ENCODE data around the gene SH3YL1.

SH3YL1 gene, protein sequence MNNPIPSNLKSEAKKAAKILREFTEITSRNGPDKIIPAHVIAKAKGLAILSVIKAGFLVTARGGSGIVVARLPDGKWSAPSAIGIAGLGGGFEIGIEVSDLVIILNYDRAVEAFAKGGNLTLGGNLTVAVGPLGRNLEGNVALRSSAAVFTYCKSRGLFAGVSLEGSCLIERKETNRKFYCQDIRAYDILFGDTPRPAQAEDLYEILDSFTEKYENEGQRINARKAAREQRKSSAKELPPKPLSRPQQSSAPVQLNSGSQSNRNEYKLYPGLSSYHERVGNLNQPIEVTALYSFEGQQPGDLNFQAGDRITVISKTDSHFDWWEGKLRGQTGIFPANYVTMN

DNA sequence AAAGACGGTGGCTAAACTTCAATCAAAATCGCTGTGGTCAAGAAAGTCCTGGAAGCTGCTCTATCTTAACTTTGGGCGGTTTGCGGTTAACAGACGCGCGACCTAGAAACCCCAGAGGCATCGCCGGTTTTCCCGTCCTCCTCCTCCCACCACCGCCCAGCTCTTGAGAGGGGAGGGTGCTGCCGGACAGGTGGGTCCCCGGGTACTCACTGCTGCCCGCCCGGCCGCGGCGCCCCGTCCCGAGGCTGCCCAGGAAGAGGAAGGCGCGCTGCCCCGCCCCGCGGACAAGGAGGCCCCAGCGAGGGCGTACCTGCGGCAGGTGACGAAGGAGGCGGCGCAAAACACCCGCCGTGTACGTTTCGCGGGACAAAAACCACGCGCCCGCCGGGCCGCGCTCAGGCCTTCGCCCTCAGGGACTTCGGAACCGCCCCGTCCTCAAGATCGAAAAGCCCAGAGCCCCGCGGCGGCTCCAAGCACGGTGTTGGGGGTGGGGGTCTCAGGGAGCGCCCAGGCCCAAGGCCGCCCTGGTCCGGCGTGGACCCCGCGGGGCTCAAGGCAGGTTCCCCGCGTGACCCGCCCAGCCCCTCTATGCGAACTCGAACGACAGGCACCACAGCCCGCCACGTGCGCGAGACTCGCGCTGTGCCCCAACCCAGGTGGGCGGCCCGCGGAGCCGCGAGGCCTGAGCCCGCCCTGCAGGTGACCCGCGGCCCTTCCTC, at the start of gene SH3YL1:
TSS of gene SH3YL1 (minus strand) at position 259 of the 719 bp plus-strand sequence. CDS start at position 211, 48 bp downstream.
- DNase-seq, result peak; percentile 55 to 69

- DNase-seq, result no peak
Measured at GRCh38 chr2:310994-311393, 47.2 kb upstream of the SH3YL1 start.

- DNase-seq, result no peak
Measured at GRCh38 chr2:309954-310510, 46.2 kb upstream of the SH3YL1 start.

DNA sequence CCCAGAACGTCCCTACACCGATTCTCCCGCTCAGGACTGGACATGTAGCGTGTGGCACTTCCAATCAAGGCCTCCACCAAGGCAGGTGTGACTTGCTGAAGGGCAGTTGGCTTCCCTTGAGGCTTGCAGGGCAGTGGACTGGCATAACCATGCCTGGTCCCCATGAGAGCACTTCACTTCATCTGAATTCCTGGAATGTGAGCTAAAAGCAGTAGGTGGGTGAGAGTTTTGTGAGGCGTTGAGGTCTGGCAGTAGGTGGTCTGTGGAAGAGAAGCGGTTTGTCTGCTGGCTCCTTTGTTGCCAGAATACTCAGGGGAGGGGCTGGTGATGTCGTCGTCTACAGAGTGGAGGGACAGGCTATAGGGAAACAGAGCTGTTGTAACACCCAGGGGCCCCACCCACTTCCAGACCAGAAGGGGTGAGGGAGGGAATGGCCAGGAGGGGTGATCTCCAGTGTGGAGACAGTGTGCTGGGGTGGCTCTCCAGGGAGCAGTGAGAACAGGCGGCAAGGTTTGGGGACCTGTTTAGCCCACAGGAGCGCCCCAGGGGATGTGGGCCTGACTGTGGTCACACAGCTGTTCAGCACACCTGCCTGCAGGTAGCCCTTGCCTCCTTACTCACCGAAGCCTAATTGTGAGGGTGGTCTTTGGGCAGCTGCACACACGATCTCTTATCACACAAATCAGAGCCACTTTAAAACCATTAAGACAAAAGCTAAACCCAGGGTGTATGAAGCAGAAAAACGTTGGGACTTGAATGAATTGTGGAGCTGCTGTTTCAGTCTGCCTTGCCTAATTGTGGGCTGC, 45.5 kb upstream of the SH3YL1 start:
- DNase-seq, result no peak

DNA sequence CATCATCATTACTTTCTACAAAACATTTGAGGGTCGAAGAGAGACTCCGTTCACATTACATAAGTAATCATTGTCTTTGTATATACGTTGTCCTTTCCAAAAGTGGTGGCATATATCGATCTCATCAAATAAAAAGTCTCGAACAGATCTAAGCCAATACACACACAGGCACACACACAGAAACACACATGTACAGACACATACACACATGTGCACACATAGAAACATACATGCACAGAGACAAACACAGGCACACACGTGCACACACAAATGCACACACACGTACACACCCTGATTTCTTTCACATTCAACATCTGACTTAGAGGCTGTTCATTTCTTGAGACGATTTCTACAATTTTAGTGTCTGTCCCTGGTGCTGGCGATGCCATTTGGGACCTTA, 41.5 kb upstream of the SH3YL1 start:
- DNase-seq, result no peak

GRCh38 chr2:296354-296753, 32.5 kb upstream of the SH3YL1 start:
- DNase-seq, result no peak

DNA sequence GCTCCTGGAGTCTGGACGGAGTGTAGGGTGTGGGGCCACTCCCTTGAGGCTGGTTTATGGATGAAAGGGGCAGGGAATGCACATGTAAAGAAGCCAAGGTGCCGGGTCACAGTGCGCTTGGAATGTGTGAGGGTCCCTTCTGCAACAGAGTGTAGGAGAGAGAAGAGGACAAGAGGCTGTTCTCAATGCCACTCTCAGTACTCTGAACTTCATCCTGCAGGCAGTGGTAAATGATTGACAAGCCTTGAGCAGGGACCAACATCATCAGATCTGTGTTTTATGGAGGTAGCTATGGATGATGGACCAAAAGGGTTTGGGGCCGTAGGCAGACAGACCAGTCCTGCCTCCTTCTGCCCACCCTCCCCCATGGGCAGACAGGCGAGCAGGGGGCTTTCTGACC, 31.3 kb upstream of the SH3YL1 start:
- no peak for DNase-seq

GRCh38 chr2:290090-290722, 26.4 kb upstream of the SH3YL1 start:
- peak; percentile 50 to 51 for DNase-seq

- DNase-seq, result no peak
Measured at GRCh38 chr2:289362-290089, 25.7 kb upstream of the SH3YL1 start.

GRCh38 chr2:288758-289361, 25.0 kb upstream of the SH3YL1 start:
- no peak for DNase-seq

DNA sequence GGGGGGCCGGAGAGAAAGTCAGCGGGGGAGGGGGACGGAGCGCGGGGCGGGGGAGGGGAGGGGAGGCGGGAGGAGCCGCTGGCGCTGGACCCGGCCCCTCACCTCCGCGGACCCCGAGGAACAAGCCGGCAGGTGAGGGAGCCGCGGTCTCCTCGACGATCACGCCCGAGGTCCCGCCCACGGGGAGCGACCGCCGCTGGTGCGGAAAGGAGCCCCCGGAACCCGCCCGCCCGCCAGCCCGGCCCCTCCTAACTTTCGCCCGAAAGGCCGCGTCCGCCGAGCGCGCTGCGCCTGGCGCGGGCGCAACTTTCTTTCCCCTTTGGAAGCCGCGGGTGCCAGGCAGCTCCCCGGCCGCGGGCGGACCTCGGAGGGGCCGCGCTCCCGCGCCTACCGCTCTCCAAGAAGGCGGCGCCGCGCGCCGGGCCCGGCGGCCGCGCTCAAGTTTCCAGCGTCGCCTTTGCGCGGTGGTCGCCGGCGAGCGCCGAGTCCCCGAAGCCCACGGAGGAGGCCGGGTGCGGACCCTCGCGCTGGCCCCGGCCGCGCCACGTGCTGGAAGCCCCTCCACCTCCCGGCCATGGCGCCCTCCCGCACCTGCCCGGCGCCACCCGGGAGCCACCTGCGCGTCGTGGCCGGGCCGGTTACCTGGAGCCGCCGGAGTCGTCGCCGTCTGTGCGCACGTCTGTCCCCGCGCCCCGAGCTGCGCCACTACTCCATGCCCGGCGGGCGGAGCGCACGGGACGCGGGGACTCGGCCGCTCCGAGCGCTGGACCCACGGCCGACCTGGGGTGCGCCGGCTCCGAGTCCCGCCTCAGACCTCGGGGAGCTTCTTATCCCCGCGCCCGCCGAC, 24.3 kb upstream of the SH3YL1 start, which contains the start of gene ALKAL2:
TSS of gene ALKAL2 (minus strand) at position 181 of the 847 bp plus-strand sequence. CDS start 256 bp downstream, outside the sequence.
- no peak for DNase-seq

DNA sequence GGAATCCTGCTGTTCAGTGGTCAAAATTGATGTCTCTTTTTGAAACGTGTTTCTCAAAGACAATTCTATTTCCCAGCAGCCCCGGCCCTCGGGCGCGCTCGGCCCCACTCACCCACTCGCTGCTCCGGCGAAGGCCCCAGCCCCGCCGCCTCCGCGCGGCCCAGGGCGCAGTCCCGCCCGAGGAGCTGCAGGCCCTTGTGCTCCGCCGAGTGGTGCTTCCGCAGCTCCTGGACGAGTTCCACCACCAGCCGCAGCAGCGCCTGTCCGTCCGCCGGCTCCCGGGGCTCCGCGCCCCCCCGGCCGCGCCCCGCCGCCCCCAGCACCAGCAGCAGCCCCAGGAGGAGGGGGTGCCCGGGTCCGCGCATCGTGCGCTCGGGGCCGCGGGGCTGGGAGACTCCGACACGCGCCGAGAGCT, 23.6 kb upstream of the SH3YL1 start:
- DNase-seq, result no peak

DNA sequence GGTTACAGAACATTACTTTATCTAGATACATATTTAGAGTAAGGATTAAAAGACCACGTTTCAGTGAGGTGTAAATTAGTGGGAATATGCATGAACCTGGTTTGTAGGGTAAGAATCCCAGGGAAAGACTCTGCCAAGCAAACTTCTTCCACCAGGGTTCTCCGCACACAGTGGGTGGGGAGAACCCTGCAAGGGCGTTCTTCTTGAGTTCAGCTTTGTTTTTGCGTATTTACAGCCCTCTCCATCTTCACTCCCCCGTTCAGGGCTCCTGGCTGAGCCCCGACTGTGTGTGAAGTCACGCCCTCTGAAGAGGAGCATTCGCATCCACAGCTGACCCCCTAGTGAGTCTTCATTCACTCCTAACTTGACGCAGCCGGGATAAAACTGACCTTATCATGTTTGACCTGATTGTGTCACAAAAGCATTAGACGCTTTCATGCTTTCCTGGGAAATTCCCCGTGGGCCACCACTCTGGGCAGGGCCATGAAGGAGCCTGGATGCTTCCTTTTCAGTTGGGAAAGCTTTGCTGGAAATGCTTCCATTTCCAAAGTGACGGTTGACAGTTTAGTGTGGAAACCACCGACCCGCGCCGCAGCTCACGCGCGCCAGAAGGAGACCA, 23.1 kb upstream of the SH3YL1 start:
- no peak for DNase-seq

DNA sequence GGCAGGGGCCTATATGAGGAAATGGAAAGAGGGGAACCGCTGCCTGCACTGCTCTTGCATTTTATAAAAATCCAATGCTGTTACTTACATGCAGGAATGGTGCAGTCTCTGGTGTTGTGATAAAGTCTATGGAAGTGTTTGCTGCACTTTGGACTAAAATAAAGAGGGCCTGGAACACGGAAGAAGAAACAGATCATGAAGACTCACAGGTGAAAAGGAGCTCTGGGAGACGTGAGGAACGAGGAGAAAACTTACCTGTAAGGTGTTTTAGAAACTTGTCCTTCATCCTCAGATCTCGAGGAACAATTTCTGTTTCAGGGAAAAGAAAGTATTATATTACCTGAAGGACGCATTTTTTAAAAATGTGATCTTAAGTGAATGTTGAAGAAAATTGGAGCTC, 22.2 kb upstream of the SH3YL1 start:
- DNase-seq, result no peak

- no peak for DNase-seq
Measured at GRCh38 chr2:285531-285930, 21.7 kb upstream of the SH3YL1 start.

DNA sequence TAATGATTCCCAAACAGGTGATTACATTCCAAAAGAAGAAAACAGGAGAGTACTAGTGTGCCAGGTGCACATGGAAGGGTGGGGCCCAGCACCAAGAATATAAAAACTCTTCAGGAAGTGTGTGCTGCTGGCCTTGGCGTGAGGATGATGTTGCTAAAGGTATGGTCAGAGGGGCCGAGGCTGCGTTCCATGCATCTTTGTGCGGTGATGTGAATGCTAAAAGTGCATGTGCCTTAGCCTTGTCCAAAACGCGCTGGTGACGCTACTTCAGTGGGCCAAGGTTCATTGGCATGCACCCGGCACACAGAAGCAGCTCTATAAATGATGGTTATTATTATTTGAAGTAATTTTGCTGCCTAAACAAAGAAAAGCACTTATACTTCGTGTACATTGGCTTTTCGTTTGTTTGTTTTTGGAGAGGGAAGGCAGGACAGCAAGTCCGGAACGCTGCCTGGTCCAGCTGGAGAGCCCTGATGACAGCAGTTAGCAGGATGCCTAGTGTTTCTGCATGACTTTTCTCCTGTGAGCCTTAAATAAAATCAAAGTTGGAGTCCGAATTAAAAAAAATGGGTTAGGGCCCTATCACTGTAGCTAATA, 21.2 kb upstream of the SH3YL1 start:
- no peak for DNase-seq

- DNase-seq, result no peak
Measured at GRCh38 chr2:283996-284794, 20.4 kb upstream of the SH3YL1 start.
